ENCODE results near the gene NUDC. TPM values are rescaled to one million over a fixed set of nuclear protein-coding genes. Genes with fewer than 3 reads are reported as not detected.
"Not testable (repeated sequence)": the region's sequence is repeated elsewhere in the genome, so short reads cannot be mapped to it uniquely, and the experiment has no call there.

NUDC gene
- polyA plus RNA-seq: 67.8 TPM
- long read RNA-seq, donor 1, transcript NUDC-201 (9 exons, 1,800 nt): major isoform, 21 of 66 reads
- long read RNA-seq, donor 1, partial matches to known transcripts: 10 of 66 reads
- long read RNA-seq, donor 1, other reads (novel, unspliced or antisense): 34 of 66 reads
- long read RNA-seq, donor 2, transcript NUDC-201 (9 exons, 1,800 nt): major isoform, 54 of 100 reads
- long read RNA-seq, donor 2, partial matches to known transcripts: 45 of 100 reads
- long read RNA-seq, donor 2, other reads (novel, unspliced or antisense): 0 of 100 reads
- long read RNA-seq, donor 3: 0 reads
- long read RNA-seq, donor 4, partial matches to known transcripts: 0 of 2 reads
- long read RNA-seq, donor 4, other reads (novel, unspliced or antisense): 0 of 2 reads
- long read RNA-seq, donor 5, transcript NUDC-201 (9 exons, 1,800 nt): major isoform, 28 of 36 reads
- long read RNA-seq, donor 5, partial matches to known transcripts: 8 of 36 reads
- long read RNA-seq, donor 5, other reads (novel, unspliced or antisense): 0 of 36 reads
- long read RNA-seq, donor 6, transcript NUDC-201 (9 exons, 1,800 nt): major isoform, 42 of 67 reads
- long read RNA-seq, donor 6, partial matches to known transcripts: 23 of 67 reads
- long read RNA-seq, donor 6, other reads (novel, unspliced or antisense): 0 of 67 reads
- long read RNA-seq, donor 7, transcript NUDC-204 (2 exons, 607 nt): minor isoform, 5 of 26 reads
- long read RNA-seq, donor 7, transcript NUDC-201 (9 exons, 1,800 nt): major isoform, 21 of 26 reads
- long read RNA-seq, donor 7, partial matches to known transcripts: 0 of 26 reads
- long read RNA-seq, donor 7, other reads (novel, unspliced or antisense): 0 of 26 reads
- long read RNA-seq, donor 8, transcript NUDC-204 (2 exons, 607 nt): minor isoform, 6 of 69 reads
- long read RNA-seq, donor 8, transcript NUDC-201 (9 exons, 1,800 nt): major isoform, 30 of 69 reads
- long read RNA-seq, donor 8, partial matches to known transcripts: 33 of 69 reads
- long read RNA-seq, donor 8, other reads (novel, unspliced or antisense): 0 of 69 reads
- long read RNA-seq, donor 9, transcript NUDC-201 (9 exons, 1,800 nt): major isoform, 21 of 51 reads
- long read RNA-seq, donor 9, partial matches to known transcripts: 28 of 51 reads
- long read RNA-seq, donor 9, other reads (novel, unspliced or antisense): 0 of 51 reads
- long read RNA-seq, donor 10, transcript NUDC-201 (9 exons, 1,800 nt): major isoform, 50 of 63 reads
- long read RNA-seq, donor 10, partial matches to known transcripts: 9 of 63 reads
- long read RNA-seq, donor 10, other reads (novel, unspliced or antisense): 0 of 63 reads
- long read RNA-seq, donor 11, transcript NUDC-201 (9 exons, 1,800 nt): major isoform, 22 of 31 reads
- long read RNA-seq, donor 11, partial matches to known transcripts: 6 of 31 reads
- long read RNA-seq, donor 11, other reads (novel, unspliced or antisense): 0 of 31 reads

GRCh38 chr1:26921540-26922430 lies at the start of gene NUDC:
Gene NUDC, plus strand, starts transcription at chr1:26921743. Its CDS starts 106 bp downstream, at chr1:26921849.
- H3K36me3 ChIP-seq (ENCODE audit: control insufficient read depth, insufficient read depth, low read length): peaks cover 23% of the 10 kb centered on the region
- peaks cover 12% of the 10 kb centered on the region for H3K4me1 ChIP-seq (ENCODE audit: control insufficient read depth, insufficient read depth, low read length)
- H3K27ac ChIP-seq (ENCODE audit: low read length): peak within 1 kb of the TSS; percentile 66
- no CpG with 5 or more reads among the region's 83 CpGs for WGBS (ENCODE audit: insufficient coverage, low lambda C conversion rate)
- peak within 1 kb of the TSS; percentile 86 for H3K4me3 ChIP-seq (ENCODE audit: low read length)
- DNase-seq: peak; percentile 96 to 98
- H3K27me3 ChIP-seq (ENCODE audit: control insufficient read depth, insufficient read depth, low read length): no peaks in the 10 kb centered on the region
- no peaks in the 10 kb centered on the region for H3K9me3 ChIP-seq (ENCODE audit: control insufficient read depth, low read depth, low read length)

DNA sequence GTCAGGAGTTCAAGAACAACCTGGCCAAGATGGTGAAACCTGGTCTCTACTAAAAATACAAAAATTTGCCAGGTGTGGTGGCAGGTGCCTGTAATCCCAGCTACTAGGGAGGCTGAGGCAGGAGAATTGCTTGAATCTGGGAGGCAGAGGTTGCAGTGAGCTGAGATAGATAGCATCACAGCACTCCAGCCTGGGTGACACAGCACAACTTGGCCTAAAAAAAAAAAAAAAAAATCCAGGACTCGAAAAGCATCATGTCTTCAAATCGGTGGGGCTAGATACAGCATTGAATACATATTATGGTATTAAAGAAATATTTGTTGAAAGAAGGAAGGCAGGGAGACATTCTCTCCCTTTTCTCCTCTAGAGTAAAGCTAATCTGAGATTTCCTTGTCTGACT lies 48.4 kb upstream of the NUDC start:
- peaks cover 12% of the 10 kb centered on the region for H3K36me3 ChIP-seq (ENCODE audit: control insufficient read depth, insufficient read depth, low read length)
- not testable (repeated sequence) for H3K9me3 ChIP-seq (ENCODE audit: control insufficient read depth, low read depth, low read length)

GRCh38 chr1:26874896-26875295 lies 46.6 kb upstream of the NUDC start:
- Histone ChIP-seq H3K4me3 (ENCODE audit: low read length) (no peak overlapping the region), H3K27ac (ENCODE audit: low read length) (no peak overlapping the region), H3K9me3 (ENCODE audit: control insufficient read depth, low read depth, low read length) (no peaks in the 10 kb centered on the region), H3K4me1 (ENCODE audit: control insufficient read depth, insufficient read depth, low read length) (no peaks in the 10 kb centered on the region), H3K27me3 (ENCODE audit: control insufficient read depth, insufficient read depth, low read length) (no peaks in the 10 kb centered on the region), H3K36me3 (ENCODE audit: control insufficient read depth, insufficient read depth, low read length) (peaks cover 26% of the 10 kb centered on the region)
- DNase-seq: no peak
- no CpG with 5 or more reads among the region's 4 CpGs for WGBS (ENCODE audit: insufficient coverage, low lambda C conversion rate)

More for the DNA sequence above, 48.4 kb upstream of the NUDC start:
- not testable (repeated sequence) for DNase-seq; H3K27me3 ChIP-seq (ENCODE audit: control insufficient read depth, insufficient read depth, low read length); H3K4me3 ChIP-seq (ENCODE audit: low read length); H3K4me1 ChIP-seq (ENCODE audit: control insufficient read depth, insufficient read depth, low read length); H3K27ac ChIP-seq (ENCODE audit: low read length)
- no CpG with 5 or more reads among the region's 2 CpGs for WGBS (ENCODE audit: insufficient coverage, low lambda C conversion rate)

DNA sequence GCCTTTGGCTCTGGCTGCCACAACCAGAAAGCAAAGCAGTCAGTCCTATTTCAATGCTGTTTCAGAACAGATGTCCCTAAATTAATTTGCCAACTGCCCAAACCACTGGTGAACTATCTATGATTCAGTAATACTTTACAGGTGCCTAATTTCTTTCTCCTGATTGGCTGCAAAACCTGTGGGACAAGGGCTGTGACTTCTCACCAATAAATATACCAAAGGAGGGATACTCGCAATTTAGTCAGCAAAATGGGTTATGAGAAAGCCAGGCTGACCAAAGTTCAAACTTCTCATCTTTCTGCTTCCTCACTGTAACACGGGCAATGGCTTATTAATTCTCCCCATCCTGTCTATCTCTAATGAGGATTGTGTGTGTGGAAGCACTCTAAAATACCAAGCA lies 44.2 kb upstream of the NUDC start:
- WGBS (ENCODE audit: insufficient coverage, low lambda C conversion rate): 67% methylated on average over 1 of the region's 2 CpGs
- Histone ChIP-seq H3K27ac (ENCODE audit: low read length) (no peak overlapping the region), H3K36me3 (ENCODE audit: control insufficient read depth, insufficient read depth, low read length) (peaks cover 48% of the 10 kb centered on the region), H3K4me1 (ENCODE audit: control insufficient read depth, insufficient read depth, low read length) (no peaks in the 10 kb centered on the region), H3K9me3 (ENCODE audit: control insufficient read depth, low read depth, low read length) (no peaks in the 10 kb centered on the region), H3K27me3 (ENCODE audit: control insufficient read depth, insufficient read depth, low read length) (no peaks in the 10 kb centered on the region), H3K4me3 (ENCODE audit: low read length) (no peak overlapping the region)
- DNase-seq: no peak

GRCh38 chr1:26879793-26880192 lies 41.8 kb upstream of the NUDC start:
- Histone ChIP-seq H3K4me3 (ENCODE audit: low read length) (no peak overlapping the region), H3K4me1 (ENCODE audit: control insufficient read depth, insufficient read depth, low read length) (no peaks in the 10 kb centered on the region), H3K27ac (ENCODE audit: low read length) (no peak overlapping the region), H3K27me3 (ENCODE audit: control insufficient read depth, insufficient read depth, low read length) (no peaks in the 10 kb centered on the region), H3K36me3 (ENCODE audit: control insufficient read depth, insufficient read depth, low read length) (peaks cover 71% of the 10 kb centered on the region), H3K9me3 (ENCODE audit: control insufficient read depth, low read depth, low read length) (no peaks in the 10 kb centered on the region)
- DNase-seq: no peak
- WGBS (ENCODE audit: insufficient coverage, low lambda C conversion rate): no CpG with 5 or more reads among the region's 4 CpGs

GRCh38 chr1:26881611-26882010 lies 39.9 kb upstream of the NUDC start:
- not testable (repeated sequence) for H3K27me3 ChIP-seq (ENCODE audit: control insufficient read depth, insufficient read depth, low read length); H3K4me3 ChIP-seq (ENCODE audit: low read length); DNase-seq; H3K27ac ChIP-seq (ENCODE audit: low read length); H3K4me1 ChIP-seq (ENCODE audit: control insufficient read depth, insufficient read depth, low read length); H3K9me3 ChIP-seq (ENCODE audit: control insufficient read depth, low read depth, low read length)
- H3K36me3 ChIP-seq (ENCODE audit: control insufficient read depth, insufficient read depth, low read length): peaks cover 78% of the 10 kb centered on the region
- WGBS (ENCODE audit: insufficient coverage, low lambda C conversion rate): no CpG with 5 or more reads among the region's 6 CpGs

- WGBS (ENCODE audit: insufficient coverage, low lambda C conversion rate): 53% methylated on average over 2 of the region's 5 CpGs
- peak in 1 of 2 donors; percentile 51 for DNase-seq
Measured at GRCh38 chr1:26882696-26883463, 38.7 kb upstream of the NUDC start.

DNA sequence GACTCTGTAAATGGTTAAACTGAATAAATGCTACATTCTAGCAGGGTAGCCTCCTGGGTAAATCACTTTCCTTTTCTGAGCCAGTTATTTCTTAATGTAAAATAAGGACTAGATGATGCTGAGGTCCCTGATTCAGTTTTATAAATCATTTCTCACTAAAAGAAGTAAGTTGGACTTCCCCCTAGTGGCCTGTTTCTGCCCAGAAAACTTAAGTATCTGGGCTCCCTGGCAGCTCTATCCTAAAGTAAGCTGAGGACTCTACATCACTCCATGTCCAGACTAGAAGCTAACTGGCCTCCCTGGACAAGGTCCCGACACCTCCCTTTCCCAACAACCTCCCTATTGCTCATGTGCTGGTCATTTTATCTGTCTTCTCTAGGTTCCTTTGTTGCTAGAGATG lies 34.4 kb upstream of the NUDC start:
- Histone ChIP-seq H3K27me3 (ENCODE audit: control insufficient read depth, insufficient read depth, low read length) (no peaks in the 10 kb centered on the region), H3K9me3 (ENCODE audit: control insufficient read depth, low read depth, low read length) (no peaks in the 10 kb centered on the region), H3K27ac (ENCODE audit: low read length) (no peak overlapping the region), H3K4me3 (ENCODE audit: low read length) (no peak overlapping the region), H3K36me3 (ENCODE audit: control insufficient read depth, insufficient read depth, low read length) (peaks cover 55% of the 10 kb centered on the region), H3K4me1 (ENCODE audit: control insufficient read depth, insufficient read depth, low read length) (peaks cover 18% of the 10 kb centered on the region)
- no peak for DNase-seq
- no CpG with 5 or more reads among the region's 1 CpG for WGBS (ENCODE audit: insufficient coverage, low lambda C conversion rate)

More at GRCh38 chr1:26882696-26883463, 38.7 kb upstream of the NUDC start:
- Histone ChIP-seq H3K27me3 (ENCODE audit: control insufficient read depth, insufficient read depth, low read length) (no peaks in the 10 kb centered on the region), H3K4me1 (ENCODE audit: control insufficient read depth, insufficient read depth, low read length) (no peaks in the 10 kb centered on the region), H3K9me3 (ENCODE audit: control insufficient read depth, low read depth, low read length) (no peaks in the 10 kb centered on the region), H3K27ac (ENCODE audit: low read length) (no peak overlapping the region), H3K4me3 (ENCODE audit: low read length) (no peak overlapping the region), H3K36me3 (ENCODE audit: control insufficient read depth, insufficient read depth, low read length) (peaks cover 77% of the 10 kb centered on the region)

DNA sequence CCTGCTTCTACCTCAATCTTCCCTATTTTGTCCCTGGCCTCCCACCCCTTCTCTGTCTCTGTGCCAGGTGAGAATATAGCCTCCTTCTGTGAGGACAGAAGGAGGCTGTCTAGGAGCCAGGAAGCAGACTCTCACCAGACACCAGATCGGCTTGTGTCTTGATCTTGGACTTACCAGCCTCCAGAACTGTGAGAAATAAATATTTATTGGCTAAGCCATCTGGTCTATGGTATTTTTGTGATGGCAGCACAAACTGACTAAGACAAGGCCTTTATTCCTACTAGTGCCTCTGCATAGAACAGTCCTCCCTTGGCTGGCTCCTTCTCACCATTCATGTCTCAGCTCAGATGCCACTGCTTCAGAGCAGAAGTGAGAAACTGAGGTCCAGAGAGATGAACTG lies 33.3 kb upstream of the NUDC start:
- no peak overlapping the region for H3K4me3 ChIP-seq (ENCODE audit: low read length)
- no peaks in the 10 kb centered on the region for H3K9me3 ChIP-seq (ENCODE audit: control insufficient read depth, low read depth, low read length)
- H3K4me1 ChIP-seq (ENCODE audit: control insufficient read depth, insufficient read depth, low read length): peaks cover 18% of the 10 kb centered on the region
- WGBS (ENCODE audit: insufficient coverage, low lambda C conversion rate): no CpG with 5 or more reads among the region's 1 CpG
- no peak for DNase-seq
- H3K36me3 ChIP-seq (ENCODE audit: control insufficient read depth, insufficient read depth, low read length): peaks cover 56% of the 10 kb centered on the region
- no peak overlapping the region for H3K27ac ChIP-seq (ENCODE audit: low read length)
- H3K27me3 ChIP-seq (ENCODE audit: control insufficient read depth, insufficient read depth, low read length): no peaks in the 10 kb centered on the region

Measured in large intestine (tissue), 12 donors.